ENCODE results near the gene ADAMTSL1. TPM values are rescaled to one million over a fixed set of nuclear protein-coding genes. Genes with fewer than 3 reads are reported as not detected.

The ADAMTSL1 gene
- total RNA-seq, 1 experiment from 2014 or later, result 0.94 TPM

DNA sequence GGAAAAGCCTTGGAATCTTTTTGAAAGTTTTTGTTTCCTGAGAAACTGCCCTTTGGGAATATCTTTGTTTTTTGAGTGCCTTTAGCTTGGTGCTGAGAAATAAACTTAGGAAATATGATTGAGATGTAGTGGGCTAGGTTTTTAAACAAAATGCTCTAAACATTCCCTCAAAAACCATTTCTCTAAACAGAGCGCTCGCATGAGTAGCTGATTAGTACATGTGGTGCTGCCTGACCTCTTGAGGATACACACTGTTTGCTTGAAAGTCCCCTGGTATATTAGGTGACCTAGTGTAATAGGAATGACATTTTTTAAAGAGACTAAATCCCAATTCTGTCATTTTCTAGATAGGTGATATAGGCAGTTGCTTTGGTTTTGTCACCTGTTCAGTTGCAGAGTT, 132.3 kb downstream of the ADAMTSL1 start (continued):
- TF ChIP-seq, protein P1, sequence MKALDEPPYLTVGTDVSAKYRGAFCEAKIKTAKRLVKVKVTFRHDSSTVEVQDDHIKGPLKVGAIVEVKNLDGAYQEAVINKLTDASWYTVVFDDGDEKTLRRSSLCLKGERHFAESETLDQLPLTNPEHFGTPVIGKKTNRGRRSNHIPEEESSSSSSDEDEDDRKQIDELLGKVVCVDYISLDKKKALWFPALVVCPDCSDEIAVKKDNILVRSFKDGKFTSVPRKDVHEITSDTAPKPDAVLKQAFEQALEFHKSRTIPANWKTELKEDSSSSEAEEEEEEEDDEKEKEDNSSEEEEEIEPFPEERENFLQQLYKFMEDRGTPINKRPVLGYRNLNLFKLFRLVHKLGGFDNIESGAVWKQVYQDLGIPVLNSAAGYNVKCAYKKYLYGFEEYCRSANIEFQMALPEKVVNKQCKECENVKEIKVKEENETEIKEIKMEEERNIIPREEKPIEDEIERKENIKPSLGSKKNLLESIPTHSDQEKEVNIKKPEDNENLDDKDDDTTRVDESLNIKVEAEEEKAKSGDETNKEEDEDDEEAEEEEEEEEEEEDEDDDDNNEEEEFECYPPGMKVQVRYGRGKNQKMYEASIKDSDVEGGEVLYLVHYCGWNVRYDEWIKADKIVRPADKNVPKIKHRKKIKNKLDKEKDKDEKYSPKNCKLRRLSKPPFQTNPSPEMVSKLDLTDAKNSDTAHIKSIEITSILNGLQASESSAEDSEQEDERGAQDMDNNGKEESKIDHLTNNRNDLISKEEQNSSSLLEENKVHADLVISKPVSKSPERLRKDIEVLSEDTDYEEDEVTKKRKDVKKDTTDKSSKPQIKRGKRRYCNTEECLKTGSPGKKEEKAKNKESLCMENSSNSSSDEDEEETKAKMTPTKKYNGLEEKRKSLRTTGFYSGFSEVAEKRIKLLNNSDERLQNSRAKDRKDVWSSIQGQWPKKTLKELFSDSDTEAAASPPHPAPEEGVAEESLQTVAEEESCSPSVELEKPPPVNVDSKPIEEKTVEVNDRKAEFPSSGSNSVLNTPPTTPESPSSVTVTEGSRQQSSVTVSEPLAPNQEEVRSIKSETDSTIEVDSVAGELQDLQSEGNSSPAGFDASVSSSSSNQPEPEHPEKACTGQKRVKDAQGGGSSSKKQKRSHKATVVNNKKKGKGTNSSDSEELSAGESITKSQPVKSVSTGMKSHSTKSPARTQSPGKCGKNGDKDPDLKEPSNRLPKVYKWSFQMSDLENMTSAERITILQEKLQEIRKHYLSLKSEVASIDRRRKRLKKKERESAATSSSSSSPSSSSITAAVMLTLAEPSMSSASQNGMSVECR (CRISPR knock-in tag; IDR thresholded peaks at IDR 0.05; ENCODE audit: borderline replicate concordance), result no peak
- TF ChIP-seq NR2C2 (CRISPR knock-in tag; IDR thresholded peaks at IDR 0.05) (no peak), JUN (CRISPR knock-in tag; IDR thresholded peaks at IDR 0.05) (no peak), ZNF416 (CRISPR knock-in tag; IDR thresholded peaks at IDR 0.05) (no peak)
- TF ChIP-seq, protein P2, sequence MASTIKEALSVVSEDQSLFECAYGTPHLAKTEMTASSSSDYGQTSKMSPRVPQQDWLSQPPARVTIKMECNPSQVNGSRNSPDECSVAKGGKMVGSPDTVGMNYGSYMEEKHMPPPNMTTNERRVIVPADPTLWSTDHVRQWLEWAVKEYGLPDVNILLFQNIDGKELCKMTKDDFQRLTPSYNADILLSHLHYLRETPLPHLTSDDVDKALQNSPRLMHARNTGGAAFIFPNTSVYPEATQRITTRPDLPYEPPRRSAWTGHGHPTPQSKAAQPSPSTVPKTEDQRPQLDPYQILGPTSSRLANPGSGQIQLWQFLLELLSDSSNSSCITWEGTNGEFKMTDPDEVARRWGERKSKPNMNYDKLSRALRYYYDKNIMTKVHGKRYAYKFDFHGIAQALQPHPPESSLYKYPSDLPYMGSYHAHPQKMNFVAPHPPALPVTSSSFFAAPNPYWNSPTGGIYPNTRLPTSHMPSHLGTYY (CRISPR knock-in tag; IDR thresholded peaks at IDR 0.05), result no peak
- TF ChIP-seq, protein P3, sequence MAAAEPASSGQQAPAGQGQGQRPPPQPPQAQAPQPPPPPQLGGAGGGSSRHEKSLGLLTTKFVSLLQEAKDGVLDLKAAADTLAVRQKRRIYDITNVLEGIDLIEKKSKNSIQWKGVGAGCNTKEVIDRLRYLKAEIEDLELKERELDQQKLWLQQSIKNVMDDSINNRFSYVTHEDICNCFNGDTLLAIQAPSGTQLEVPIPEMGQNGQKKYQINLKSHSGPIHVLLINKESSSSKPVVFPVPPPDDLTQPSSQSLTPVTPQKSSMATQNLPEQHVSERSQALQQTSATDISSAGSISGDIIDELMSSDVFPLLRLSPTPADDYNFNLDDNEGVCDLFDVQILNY (CRISPR knock-in tag; IDR thresholded peaks at IDR 0.05), result no peak

DNA sequence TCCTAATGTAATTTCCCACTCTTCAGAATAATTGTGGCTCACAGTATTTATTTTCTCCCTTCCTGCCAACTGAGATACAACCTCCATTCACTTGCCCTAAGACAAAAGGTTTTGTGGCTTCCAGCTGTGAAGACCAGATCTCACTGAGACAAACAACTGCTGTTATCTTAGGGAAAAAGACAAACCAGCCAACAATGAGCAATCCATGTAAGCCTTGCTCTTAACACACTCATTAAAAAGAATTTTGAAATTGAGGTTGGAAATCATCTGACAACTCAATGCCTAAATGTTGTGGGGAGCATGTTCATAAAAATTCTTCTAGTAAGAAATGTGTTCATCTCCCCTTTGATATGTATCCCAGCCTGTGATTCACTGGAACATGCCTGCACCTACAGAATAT, 132.9 kb downstream of the ADAMTSL1 start:
- peaks cover 34% of the 10 kb centered on the region for H3K4me1 Mint-ChIP-seq
- H3K27ac Mint-ChIP-seq, result peak overlapping the region; percentile 10; the same call in 1 of the 2 replicates
- H3K9me3 Mint-ChIP-seq, result peaks cover 16% of the 10 kb centered on the region
- TF ChIP-seq ZNF423 (CRISPR knock-in tag; IDR thresholded peaks at IDR 0.05) (no peak), ZNF232 (CRISPR knock-in tag; IDR thresholded peaks at IDR 0.05) (no peak)
- TF ChIP-seq, protein P4, sequence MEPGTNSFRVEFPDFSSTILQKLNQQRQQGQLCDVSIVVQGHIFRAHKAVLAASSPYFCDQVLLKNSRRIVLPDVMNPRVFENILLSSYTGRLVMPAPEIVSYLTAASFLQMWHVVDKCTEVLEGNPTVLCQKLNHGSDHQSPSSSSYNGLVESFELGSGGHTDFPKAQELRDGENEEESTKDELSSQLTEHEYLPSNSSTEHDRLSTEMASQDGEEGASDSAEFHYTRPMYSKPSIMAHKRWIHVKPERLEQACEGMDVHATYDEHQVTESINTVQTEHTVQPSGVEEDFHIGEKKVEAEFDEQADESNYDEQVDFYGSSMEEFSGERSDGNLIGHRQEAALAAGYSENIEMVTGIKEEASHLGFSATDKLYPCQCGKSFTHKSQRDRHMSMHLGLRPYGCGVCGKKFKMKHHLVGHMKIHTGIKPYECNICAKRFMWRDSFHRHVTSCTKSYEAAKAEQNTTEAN (CRISPR knock-in tag; IDR thresholded peaks at IDR 0.05), result no peak
- ChIA-PET CTCF (interaction anchor here (0.6 to 1.4 kb wide), 2 partner anchors 164 to 169 kb away, joined by 3 read pairs; no protein-coding TSS in a partner anchor), POLR2A (no interaction called here)
- no peak overlapping the region for H3K4me3 Mint-ChIP-seq
- peaks cover 6% of the 10 kb centered on the region for H3K36me3 Mint-ChIP-seq
- ATAC-seq (peak; percentile 72), DNase-seq (ENCODE audit: low spot score) (peak; percentile 14)
- H3K27me3 Mint-ChIP-seq (ENCODE audit: low read depth), result peaks cover 19% of the 10 kb centered on the region

DNA sequence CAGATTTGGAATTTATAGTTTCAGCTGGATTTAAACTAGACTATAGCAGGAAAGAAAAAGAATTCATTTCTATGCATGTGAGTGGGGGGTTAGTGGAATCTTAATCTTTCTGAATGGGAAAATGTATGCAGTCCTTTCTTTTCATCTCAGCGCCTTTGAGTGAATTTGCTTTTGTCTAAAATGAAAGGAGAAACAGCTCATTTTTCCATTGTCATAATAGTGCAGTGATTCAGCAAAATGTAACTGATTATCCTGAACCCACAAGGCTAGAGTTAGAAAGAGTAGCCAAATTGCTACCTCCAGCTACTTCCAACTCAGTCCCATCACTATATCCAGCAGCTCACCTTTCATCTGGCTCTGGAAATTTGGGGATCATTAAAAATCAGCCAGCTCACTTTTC, 134.4 kb downstream of the ADAMTSL1 start:
- ChIA-PET CTCF (no interaction called here), POLR2A (no interaction called here)
- H3K27me3 Mint-ChIP-seq (ENCODE audit: low read depth), result peaks cover 16% of the 10 kb centered on the region
- peaks cover 6% of the 10 kb centered on the region for H3K36me3 Mint-ChIP-seq
- H3K9me3 Mint-ChIP-seq, result peaks cover 14% of the 10 kb centered on the region
- ATAC-seq (no peak), DNase-seq (ENCODE audit: low spot score) (no peak)
- H3K4me1 Mint-ChIP-seq, result peaks cover 34% of the 10 kb centered on the region
- H3K4me3 Mint-ChIP-seq, result no peak overlapping the region
- no peak overlapping the region for H3K27ac Mint-ChIP-seq
- TF ChIP-seq, protein P5, sequence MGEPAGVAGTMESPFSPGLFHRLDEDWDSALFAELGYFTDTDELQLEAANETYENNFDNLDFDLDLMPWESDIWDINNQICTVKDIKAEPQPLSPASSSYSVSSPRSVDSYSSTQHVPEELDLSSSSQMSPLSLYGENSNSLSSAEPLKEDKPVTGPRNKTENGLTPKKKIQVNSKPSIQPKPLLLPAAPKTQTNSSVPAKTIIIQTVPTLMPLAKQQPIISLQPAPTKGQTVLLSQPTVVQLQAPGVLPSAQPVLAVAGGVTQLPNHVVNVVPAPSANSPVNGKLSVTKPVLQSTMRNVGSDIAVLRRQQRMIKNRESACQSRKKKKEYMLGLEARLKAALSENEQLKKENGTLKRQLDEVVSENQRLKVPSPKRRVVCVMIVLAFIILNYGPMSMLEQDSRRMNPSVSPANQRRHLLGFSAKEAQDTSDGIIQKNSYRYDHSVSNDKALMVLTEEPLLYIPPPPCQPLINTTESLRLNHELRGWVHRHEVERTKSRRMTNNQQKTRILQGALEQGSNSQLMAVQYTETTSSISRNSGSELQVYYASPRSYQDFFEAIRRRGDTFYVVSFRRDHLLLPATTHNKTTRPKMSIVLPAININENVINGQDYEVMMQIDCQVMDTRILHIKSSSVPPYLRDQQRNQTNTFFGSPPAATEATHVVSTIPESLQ (CRISPR knock-in tag; IDR thresholded peaks at IDR 0.05), result no peak
- TF ChIP-seq KAT7 (CRISPR knock-in tag; IDR thresholded peaks at IDR 0.05; ENCODE audit: borderline replicate concordance) (no peak), JAZF1 (CRISPR knock-in tag; IDR thresholded peaks at IDR 0.05) (no peak), EMX1 (CRISPR knock-in tag; IDR thresholded peaks at IDR 0.05) (no peak), MYBL2 (CRISPR knock-in tag; IDR thresholded peaks at IDR 0.05) (no peak), NR2C2 (CRISPR knock-in tag; IDR thresholded peaks at IDR 0.05) (no peak)
- TF ChIP-seq, protein P6, sequence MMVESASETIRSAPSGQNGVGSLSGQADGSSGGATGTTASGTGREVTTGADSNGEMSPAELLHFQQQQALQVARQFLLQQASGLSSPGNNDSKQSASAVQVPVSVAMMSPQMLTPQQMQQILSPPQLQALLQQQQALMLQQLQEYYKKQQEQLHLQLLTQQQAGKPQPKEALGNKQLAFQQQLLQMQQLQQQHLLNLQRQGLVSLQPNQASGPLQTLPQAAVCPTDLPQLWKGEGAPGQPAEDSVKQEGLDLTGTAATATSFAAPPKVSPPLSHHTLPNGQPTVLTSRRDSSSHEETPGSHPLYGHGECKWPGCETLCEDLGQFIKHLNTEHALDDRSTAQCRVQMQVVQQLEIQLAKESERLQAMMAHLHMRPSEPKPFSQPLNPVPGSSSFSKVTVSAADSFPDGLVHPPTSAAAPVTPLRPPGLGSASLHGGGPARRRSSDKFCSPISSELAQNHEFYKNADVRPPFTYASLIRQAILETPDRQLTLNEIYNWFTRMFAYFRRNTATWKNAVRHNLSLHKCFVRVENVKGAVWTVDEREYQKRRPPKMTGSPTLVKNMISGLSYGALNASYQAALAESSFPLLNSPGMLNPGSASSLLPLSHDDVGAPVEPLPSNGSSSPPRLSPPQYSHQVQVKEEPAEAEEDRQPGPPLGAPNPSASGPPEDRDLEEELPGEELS (CRISPR knock-in tag; IDR thresholded peaks at IDR 0.05), result no peak
- TF ChIP-seq, protein P2 (CRISPR knock-in tag; IDR thresholded peaks at IDR 0.05), result no peak
- TF ChIP-seq, protein P7, sequence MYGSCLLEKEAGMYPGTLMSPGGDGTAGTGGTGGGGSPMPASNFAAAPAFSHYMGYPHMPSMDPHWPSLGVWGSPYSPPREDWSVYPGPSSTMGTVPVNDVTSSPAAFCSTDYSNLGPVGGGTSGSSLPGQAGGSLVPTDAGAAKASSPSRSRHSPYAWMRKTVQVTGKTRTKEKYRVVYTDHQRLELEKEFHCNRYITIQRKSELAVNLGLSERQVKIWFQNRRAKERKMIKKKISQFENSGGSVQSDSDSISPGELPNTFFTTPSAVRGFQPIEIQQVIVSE (CRISPR knock-in tag; IDR thresholded peaks at IDR 0.05; ENCODE audit: borderline replicate concordance), result no peak
